HEK293 (cell line): ENCODE measurements around the gene ATXN7L3B.

Experiments used
- CTCF ChIP-seq: fragments of 450-650 bp; formaldehyde crosslinking; IDR thresholded peaks from 2 replicates; pipeline ENCODE4 v1.5.1; 2016; ENCODE audit warnings: missing biosample characterization, missing genetic modification characterization
- GLIS1 ChIP-seq: fragments of 450-650 bp; formaldehyde crosslinking; IDR thresholded peaks from 2 replicates; pipeline ENCODE4 v1.5.1; 2016; ENCODE audit warnings: missing biosample characterization, missing genetic modification characterization
- GLIS2 ChIP-seq: fragments of 450-650 bp; formaldehyde crosslinking; IDR thresholded peaks from 2 replicates; pipeline ENCODE4 v1.5.1; 2016; ENCODE audit warnings: missing biosample characterization, missing genetic modification characterization
- KLF10 ChIP-seq: fragments of 450-650 bp; IDR thresholded peaks from 2 replicates; pipeline ENCODE4 v1.5.1; 2018; ENCODE audit warnings: missing biosample characterization, mild to moderate bottlenecking, missing genetic modification characterization
- KLF16 ChIP-seq: fragments of 450-650 bp; formaldehyde crosslinking; IDR thresholded peaks from 2 replicates; pipeline ENCODE4 v1.5.1; 2017; ENCODE audit warnings: missing biosample characterization, missing genetic modification characterization
- KLF7 ChIP-seq: fragments of 450-650 bp; formaldehyde crosslinking; IDR thresholded peaks from 2 replicates; pipeline ENCODE4 v1.5.1; 2016; ENCODE audit warnings: missing biosample characterization, missing genetic modification characterization, borderline replicate concordance
- SCRT2 ChIP-seq: fragments of 450-650 bp; formaldehyde crosslinking; IDR thresholded peaks from 2 replicates; pipeline ENCODE4 v1.5.1; 2016; ENCODE audit warnings: missing biosample characterization, missing genetic modification characterization
- YY1 ChIP-seq: fragments of 450-650 bp; formaldehyde crosslinking; IDR thresholded peaks from 2 replicates; pipeline ENCODE4 v1.5.1; 2018; ENCODE audit warnings: missing biosample characterization, missing genetic modification characterization
- ZBTB17 ChIP-seq: fragments of 450-650 bp; formaldehyde crosslinking; IDR thresholded peaks from 2 replicates; pipeline ENCODE4 v1.5.1; 2016; ENCODE audit warnings: missing biosample characterization, missing genetic modification characterization
- ZBTB21 ChIP-seq: fragments of 450-650 bp; formaldehyde crosslinking; IDR thresholded peaks from 2 replicates; pipeline ENCODE4 v1.5.1; 2017; ENCODE audit warnings: missing biosample characterization, missing genetic modification characterization
- ZBTB26 ChIP-seq: fragments of 450-650 bp; formaldehyde crosslinking; optimal IDR thresholded peaks from 2 replicates; pipeline ENCODE3; 2016; ENCODE audit warnings: missing biosample characterization, mild to moderate bottlenecking, missing genetic modification characterization
- ZFP3 ChIP-seq: fragments of 450-650 bp; formaldehyde crosslinking; IDR thresholded peaks from 2 replicates; pipeline ENCODE4 v1.5.1; 2016; ENCODE audit warnings: low read depth, missing biosample characterization, missing genetic modification characterization
- ZIC2 ChIP-seq: fragments of 450-650 bp; formaldehyde crosslinking; IDR thresholded peaks from 2 replicates; pipeline ENCODE4 v1.5.1; 2016; ENCODE audit warnings: missing biosample characterization, missing genetic modification characterization
- ZNF10 ChIP-seq: fragments of 450-650 bp; formaldehyde crosslinking; IDR thresholded peaks from 2 replicates; pipeline ENCODE4 v1.5.1; 2017; ENCODE audit warnings: missing biosample characterization, missing genetic modification characterization
- ZNF138 ChIP-seq: fragments of 450-650 bp; formaldehyde crosslinking; IDR thresholded peaks from 2 replicates; pipeline ENCODE4 v1.5.1; 2016; ENCODE audit warnings: missing biosample characterization, missing genetic modification characterization, borderline replicate concordance
- ZNF175 ChIP-seq: fragments of 450-650 bp; formaldehyde crosslinking; IDR thresholded peaks from 2 replicates; pipeline ENCODE4 v1.5.1; 2016; ENCODE audit warnings: missing biosample characterization, missing genetic modification characterization
- ZNF26 ChIP-seq: fragments of 450-650 bp; formaldehyde crosslinking; IDR thresholded peaks from 2 replicates; pipeline ENCODE4 v1.5.1; 2016; ENCODE audit warnings: missing biosample characterization, missing genetic modification characterization
- ZNF292 ChIP-seq: fragments of 450-650 bp; formaldehyde crosslinking; IDR thresholded peaks from 2 replicates; pipeline ENCODE4 v1.5.1; 2016; ENCODE audit warnings: low read depth, missing biosample characterization, missing genetic modification characterization, borderline replicate concordance
- ZNF335 ChIP-seq: fragments of 450-650 bp; formaldehyde crosslinking; conservative IDR thresholded peaks from 2 replicates; pipeline ENCODE4 v1.5.1; 2016; ENCODE audit warnings: missing biosample characterization, missing genetic modification characterization
- ZNF37A ChIP-seq: fragments of 450-650 bp; IDR thresholded peaks from 2 replicates; pipeline ENCODE4 v1.5.1; 2018; ENCODE audit warnings: missing biosample characterization, missing genetic modification characterization
- ZNF501 ChIP-seq: fragments of 450-650 bp; formaldehyde crosslinking; IDR thresholded peaks from 2 replicates; pipeline ENCODE4 v1.5.1; 2016; ENCODE audit warnings: missing biosample characterization, missing genetic modification characterization
- ZNF580 ChIP-seq: fragments of 450-650 bp; formaldehyde crosslinking; IDR thresholded peaks from 2 replicates; pipeline ENCODE4 v1.5.1; 2016; ENCODE audit warnings: missing biosample characterization, missing genetic modification characterization
- ZNF610 ChIP-seq: fragments of 450-650 bp; formaldehyde crosslinking; IDR thresholded peaks from 2 replicates; pipeline ENCODE4 v1.5.1; 2016; ENCODE audit warnings: missing biosample characterization, missing genetic modification characterization, borderline replicate concordance
- ZNF76 ChIP-seq: fragments of 450-650 bp; formaldehyde crosslinking; IDR thresholded peaks from 2 replicates; pipeline ENCODE4; 2016; ENCODE audit warnings: low read depth, missing biosample characterization, missing genetic modification characterization, borderline replicate concordance
- ZNF768 ChIP-seq: fragments of 450-650 bp; formaldehyde crosslinking; IDR thresholded peaks from 2 replicates; pipeline ENCODE4 v1.5.1; 2018; ENCODE audit warnings: missing biosample characterization, mild to moderate bottlenecking, missing genetic modification characterization
- ZSCAN30 ChIP-seq: fragments of 450-650 bp; IDR thresholded peaks from 2 replicates; pipeline ENCODE4 v1.5.1; 2018; ENCODE audit warnings: missing biosample characterization, mild to moderate bottlenecking, missing genetic modification characterization, moderate library complexity
- TF ChIP-seq, protein P1 (sequence below): fragments of 450-650 bp; formaldehyde crosslinking; IDR thresholded peaks from 2 replicates; pipeline ENCODE4 v1.5.1; 2016; ENCODE audit warnings: missing biosample characterization, missing genetic modification characterization, borderline replicate concordance
- TF ChIP-seq, protein P2 (sequence below): IDR thresholded peaks from 2 replicates; pipeline ENCODE4 v1.6.1; 2011; ENCODE audit warnings: mild to moderate bottlenecking, low read depth, low read length, borderline replicate concordance
- TF ChIP-seq, protein P3 (sequence below): fragments of 450-650 bp; formaldehyde crosslinking; IDR thresholded peaks from 2 replicates; pipeline ENCODE4 v1.5.1; 2016; ENCODE audit warnings: missing biosample characterization, missing genetic modification characterization
- TF ChIP-seq, protein P4 (sequence below): fragments of 450-650 bp; formaldehyde crosslinking; IDR thresholded peaks from 2 replicates; pipeline ENCODE4 v1.5.1; 2017; ENCODE audit warnings: missing biosample characterization, missing genetic modification characterization

Gene ATXN7L3B

GRCh38 chr12:74537707-74538385 is at the start of gene ATXN7L3B (continued):
- TF ChIP-seq ZNF580 (tag by site-specific recombination) (peak; percentile 58; the same call in 1 of the 2 replicates), ZNF10 (tag by site-specific recombination) (no peak), ZNF138 (tag by site-specific recombination) (no peak), GLIS1 (peak; percentile 52), ZNF768 (no peak), CTCF (tag by site-specific recombination) (peak; percentile 71), KLF7 (0 out of 2 replicates have a peak, but pooled peaks have one; percentile 50), ZNF292 (tag by site-specific recombination) (no peak), ZBTB26 (tag by site-specific recombination) (peak; percentile 39), ZBTB17 (tag by site-specific recombination) (peak; percentile 79), ZNF26 (no peak), ZNF610 (0 out of 2 replicates have a peak, but pooled peaks have one; percentile 49), KLF16 (tag by site-specific recombination) (peak; percentile 67; the same call in 1 of the 2 replicates), ZBTB21 (tag by site-specific recombination) (no peak), ZFP3 (tag by site-specific recombination) (0 out of 2 replicates have a peak, but pooled peaks have one; percentile 28), YY1 (tag by site-specific recombination) (0 out of 2 replicates have a peak, but pooled peaks have one; percentile 56), ZNF37A (tag by site-specific recombination) (peak; percentile 22; the same call in 1 of the 2 replicates), GLIS2 (tag by site-specific recombination) (peak; percentile 88), KLF10 (tag by site-specific recombination) (no peak), ZIC2 (tag by site-specific recombination) (0 out of 2 replicates have a peak, but pooled peaks have one; percentile 16), ZNF335 (tag by site-specific recombination) (peak; percentile 83), SCRT2 (peak; percentile 90), ZNF76 (tag by site-specific recombination) (peak; percentile 60), ZNF501 (tag by site-specific recombination) (peak; percentile 85; the same call in 1 of the 2 replicates), ZSCAN30 (tag by site-specific recombination) (peak; percentile 88), ZNF175 (tag by site-specific recombination) (no peak)
- TF ChIP-seq, protein P1, sequence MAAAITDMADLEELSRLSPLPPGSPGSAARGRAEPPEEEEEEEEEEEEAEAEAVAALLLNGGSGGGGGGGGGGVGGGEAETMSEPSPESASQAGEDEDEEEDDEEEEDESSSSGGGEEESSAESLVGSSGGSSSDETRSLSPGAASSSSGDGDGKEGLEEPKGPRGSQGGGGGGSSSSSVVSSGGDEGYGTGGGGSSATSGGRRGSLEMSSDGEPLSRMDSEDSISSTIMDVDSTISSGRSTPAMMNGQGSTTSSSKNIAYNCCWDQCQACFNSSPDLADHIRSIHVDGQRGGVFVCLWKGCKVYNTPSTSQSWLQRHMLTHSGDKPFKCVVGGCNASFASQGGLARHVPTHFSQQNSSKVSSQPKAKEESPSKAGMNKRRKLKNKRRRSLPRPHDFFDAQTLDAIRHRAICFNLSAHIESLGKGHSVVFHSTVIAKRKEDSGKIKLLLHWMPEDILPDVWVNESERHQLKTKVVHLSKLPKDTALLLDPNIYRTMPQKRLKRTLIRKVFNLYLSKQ (tag by site-specific recombination) = no peak
- TF ChIP-seq, protein P2, sequence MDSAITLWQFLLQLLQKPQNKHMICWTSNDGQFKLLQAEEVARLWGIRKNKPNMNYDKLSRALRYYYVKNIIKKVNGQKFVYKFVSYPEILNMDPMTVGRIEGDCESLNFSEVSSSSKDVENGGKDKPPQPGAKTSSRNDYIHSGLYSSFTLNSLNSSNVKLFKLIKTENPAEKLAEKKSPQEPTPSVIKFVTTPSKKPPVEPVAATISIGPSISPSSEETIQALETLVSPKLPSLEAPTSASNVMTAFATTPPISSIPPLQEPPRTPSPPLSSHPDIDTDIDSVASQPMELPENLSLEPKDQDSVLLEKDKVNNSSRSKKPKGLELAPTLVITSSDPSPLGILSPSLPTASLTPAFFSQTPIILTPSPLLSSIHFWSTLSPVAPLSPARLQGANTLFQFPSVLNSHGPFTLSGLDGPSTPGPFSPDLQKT = peak; percentile 50; the same call in 1 of the 2 replicates
- TF ChIP-seq, protein P3, sequence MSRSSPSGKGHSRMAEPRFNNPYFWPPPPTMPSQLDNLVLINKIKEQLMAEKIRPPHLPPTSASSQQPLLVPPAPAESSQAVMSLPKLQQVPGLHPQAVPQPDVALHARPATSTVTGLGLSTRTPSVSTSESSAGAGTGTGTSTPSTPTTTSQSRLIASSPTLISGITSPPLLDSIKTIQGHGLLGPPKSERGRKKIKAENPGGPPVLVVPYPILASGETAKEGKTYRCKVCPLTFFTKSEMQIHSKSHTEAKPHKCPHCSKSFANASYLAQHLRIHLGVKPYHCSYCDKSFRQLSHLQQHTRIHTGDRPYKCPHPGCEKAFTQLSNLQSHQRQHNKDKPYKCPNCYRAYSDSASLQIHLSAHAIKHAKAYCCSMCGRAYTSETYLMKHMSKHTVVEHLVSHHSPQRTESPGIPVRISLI (tag by site-specific recombination) = no peak
- TF ChIP-seq, protein P4, sequence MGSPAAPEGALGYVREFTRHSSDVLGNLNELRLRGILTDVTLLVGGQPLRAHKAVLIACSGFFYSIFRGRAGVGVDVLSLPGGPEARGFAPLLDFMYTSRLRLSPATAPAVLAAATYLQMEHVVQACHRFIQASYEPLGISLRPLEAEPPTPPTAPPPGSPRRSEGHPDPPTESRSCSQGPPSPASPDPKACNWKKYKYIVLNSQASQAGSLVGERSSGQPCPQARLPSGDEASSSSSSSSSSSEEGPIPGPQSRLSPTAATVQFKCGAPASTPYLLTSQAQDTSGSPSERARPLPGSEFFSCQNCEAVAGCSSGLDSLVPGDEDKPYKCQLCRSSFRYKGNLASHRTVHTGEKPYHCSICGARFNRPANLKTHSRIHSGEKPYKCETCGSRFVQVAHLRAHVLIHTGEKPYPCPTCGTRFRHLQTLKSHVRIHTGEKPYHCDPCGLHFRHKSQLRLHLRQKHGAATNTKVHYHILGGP = no peak
